Cardiac muscle cell (in vitro differentiated cells and primary cell): ENCODE results near the gene GPC5. TPM values are rescaled to one million over a fixed set of nuclear protein-coding genes. Genes with fewer than 3 reads are reported as not detected.
"Not testable (repeated sequence)": the region's sequence is repeated elsewhere in the genome, so short reads cannot be mapped to it uniquely, and the experiment has no call there.

Experiments
- DNase-seq, 2 donors: peaks; one replicate each; pipeline versions ENCODE4 v3.0.0 to v3.0.0-alpha.2; 2010 to 2017; ENCODE audit warnings: low read depth in 1 of 2, low spot score in 1 of 2
- H3K27ac ChIP-seq: fragments of 200-600 bp; sonication (generic); 2 replicates; pipeline ENCODE4 v1.5.1; 2016
- H3K27me3 ChIP-seq: fragments of 200-600 bp; sonication (generic); 2 replicates; pipeline ENCODE4 v1.6.0; 2016; ENCODE audit warnings: control low read depth
- H3K36me3 ChIP-seq: fragments of 200-600 bp; sonication (generic); 2 replicates; pipeline ENCODE4 v1.5.1; 2016; ENCODE audit warnings: control low read depth
- H3K4me1 ChIP-seq: fragments of 200-600 bp; sonication (generic); 2 replicates; pipeline ENCODE4 v1.8.1; 2017; ENCODE audit warnings: low read depth, mild to moderate bottlenecking, mixed run types
- H3K4me3 ChIP-seq: fragments of 200-600 bp; sonication (generic); 2 replicates; pipeline ENCODE4 v1.5.1; 2016; ENCODE audit warnings: mild to moderate bottlenecking
- H3K9me3 ChIP-seq: fragments of 200-600 bp; sonication (generic); 2 replicates; pipeline ENCODE4 v1.5.1; 2017; ENCODE audit warnings: low read depth, mild to moderate bottlenecking, control low read depth
- polyA plus RNA-seq: library from polyadenylated mRNA; unstranded; fragments of >200 nt; fragmentation: Nextera tagmentation; extraction: Ambion mirVana; gene quantifications from 2 replicates; pipeline ENCODE4 v1.2.1, GENCODE V29; 2016
- total RNA-seq: library from RNA; depleted of rRNA; stranded (reverse); fragments of >200 nt; gene quantifications from 2 replicates; pipeline ENCODE4 v1.2.3, GENCODE V29; 2016
- TF ChIP-seq, protein P1 (sequence below): IDR thresholded peaks from 2 replicates; pipeline ENCODE4 v1.5.1; 2012; ENCODE audit warnings: low read depth, mild to moderate bottlenecking, low read length

Gene GPC5
- total and polyA plus RNA-seq, 2 experiments from 2014 or later, result 0.97 to 3.3 TPM

DNA sequence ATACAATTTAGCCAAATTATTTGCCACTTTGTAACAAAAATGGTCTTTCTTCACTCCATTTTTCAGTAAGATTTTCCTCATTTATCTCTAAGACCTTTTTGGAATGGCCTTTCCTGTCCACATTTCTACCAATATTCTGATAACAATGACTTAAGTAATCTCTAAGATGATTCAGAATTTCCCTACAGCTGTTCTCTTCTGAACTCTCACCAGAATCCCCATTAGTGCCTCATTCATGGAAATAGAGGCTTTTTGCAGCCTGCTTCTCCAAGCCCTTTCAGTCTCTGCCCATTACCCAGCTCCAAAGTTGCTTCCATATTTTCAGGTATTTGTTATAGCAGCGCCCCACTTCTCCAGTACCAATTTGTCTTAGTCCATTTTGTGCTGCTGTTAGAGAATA is 867.0 kb downstream of the GPC5 start:
- TF ChIP-seq, protein P1, sequence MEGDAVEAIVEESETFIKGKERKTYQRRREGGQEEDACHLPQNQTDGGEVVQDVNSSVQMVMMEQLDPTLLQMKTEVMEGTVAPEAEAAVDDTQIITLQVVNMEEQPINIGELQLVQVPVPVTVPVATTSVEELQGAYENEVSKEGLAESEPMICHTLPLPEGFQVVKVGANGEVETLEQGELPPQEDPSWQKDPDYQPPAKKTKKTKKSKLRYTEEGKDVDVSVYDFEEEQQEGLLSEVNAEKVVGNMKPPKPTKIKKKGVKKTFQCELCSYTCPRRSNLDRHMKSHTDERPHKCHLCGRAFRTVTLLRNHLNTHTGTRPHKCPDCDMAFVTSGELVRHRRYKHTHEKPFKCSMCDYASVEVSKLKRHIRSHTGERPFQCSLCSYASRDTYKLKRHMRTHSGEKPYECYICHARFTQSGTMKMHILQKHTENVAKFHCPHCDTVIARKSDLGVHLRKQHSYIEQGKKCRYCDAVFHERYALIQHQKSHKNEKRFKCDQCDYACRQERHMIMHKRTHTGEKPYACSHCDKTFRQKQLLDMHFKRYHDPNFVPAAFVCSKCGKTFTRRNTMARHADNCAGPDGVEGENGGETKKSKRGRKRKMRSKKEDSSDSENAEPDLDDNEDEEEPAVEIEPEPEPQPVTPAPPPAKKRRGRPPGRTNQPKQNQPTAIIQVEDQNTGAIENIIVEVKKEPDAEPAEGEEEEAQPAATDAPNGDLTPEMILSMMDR, result no peak
- Histone ChIP-seq H3K9me3 (no peaks in the 10 kb centered on the region), H3K4me3 (no peak overlapping the region), H3K4me1 (no peaks in the 10 kb centered on the region), H3K27ac (no peak overlapping the region), H3K36me3 (no peaks in the 10 kb centered on the region), H3K27me3 (no peaks in the 10 kb centered on the region)
- DNase-seq, result peak in 1 of 2 donors; percentile 85

DNA sequence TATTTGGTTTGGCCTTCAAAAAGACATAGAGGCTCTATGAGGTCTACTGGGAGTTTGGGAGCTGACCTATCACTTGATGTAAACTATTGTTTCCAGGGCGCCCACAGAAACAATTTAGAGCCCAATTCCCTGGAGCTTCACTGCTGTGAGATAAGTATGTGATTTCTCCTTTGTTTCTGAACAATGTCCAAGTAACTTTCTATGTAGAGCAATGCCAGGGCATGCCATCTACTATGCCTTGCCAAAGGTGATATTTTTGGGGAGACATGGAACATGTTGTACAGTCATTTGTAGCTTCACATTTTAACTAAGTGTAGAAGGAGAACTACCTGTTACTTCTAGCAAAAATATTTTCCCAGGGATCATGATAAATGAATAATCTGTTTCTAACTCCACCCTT is 872.6 kb downstream of the GPC5 start:
- Histone ChIP-seq H3K27ac (no peak overlapping the region), H3K9me3 (no peaks in the 10 kb centered on the region), H3K4me1 (no peaks in the 10 kb centered on the region), H3K27me3 (no peaks in the 10 kb centered on the region), H3K4me3 (no peak overlapping the region), H3K36me3 (no peaks in the 10 kb centered on the region)
- DNase-seq, result peak in 1 of 2 donors; percentile 30
- TF ChIP-seq, protein P1, result no peak

DNA sequence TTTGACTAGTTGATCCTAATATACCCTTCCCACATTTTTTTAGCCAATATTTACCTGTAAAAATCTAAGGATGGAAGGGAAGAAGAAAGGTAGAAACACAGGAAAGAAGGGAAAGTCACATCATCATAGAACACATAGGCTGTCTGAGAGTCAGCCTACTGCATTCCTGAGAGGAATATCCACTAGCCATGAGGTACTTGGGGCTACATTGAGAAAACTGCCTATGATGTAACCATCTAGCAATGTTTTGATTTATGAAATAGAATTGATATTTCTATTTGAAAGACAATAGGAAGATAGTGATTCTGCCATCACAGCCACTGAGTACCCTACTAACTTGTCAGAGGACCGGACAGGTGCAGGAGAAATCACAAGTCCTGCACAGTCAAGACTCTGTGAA is 873.8 kb downstream of the GPC5 start:
- no peak for DNase-seq
- Histone ChIP-seq H3K9me3 (no peaks in the 10 kb centered on the region), H3K27me3 (no peaks in the 10 kb centered on the region), H3K4me1 (no peaks in the 10 kb centered on the region), H3K4me3 (no peak overlapping the region), H3K27ac (no peak overlapping the region), H3K36me3 (no peaks in the 10 kb centered on the region)
- TF ChIP-seq, protein P1, result no peak

DNA sequence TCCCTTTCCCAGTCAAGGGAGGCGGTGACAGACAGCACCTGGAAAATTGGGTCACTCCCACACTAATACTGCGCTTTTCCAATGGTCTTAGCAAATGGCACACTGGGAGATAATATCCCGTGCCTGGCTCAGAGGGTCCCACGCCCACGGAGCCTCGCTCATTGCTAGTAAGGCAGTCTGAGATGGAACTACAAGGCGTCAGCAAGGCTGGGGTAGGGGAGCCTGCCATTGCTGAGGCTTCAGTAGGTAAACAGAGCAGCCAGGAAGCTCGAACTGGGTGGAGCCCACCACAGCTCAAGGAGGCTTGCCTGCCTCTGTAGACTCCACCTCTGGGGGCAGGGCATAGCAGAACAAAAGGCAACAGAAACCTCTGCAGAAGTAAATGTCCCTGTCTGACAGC is 882.6 kb downstream of the GPC5 start:
- DNase-seq, H3K27me3 ChIP-seq, H3K27ac ChIP-seq, H3K4me1 ChIP-seq, H3K4me3 ChIP-seq, H3K36me3 ChIP-seq, H3K9me3 ChIP-seq: not testable (repeated sequence)

DNA sequence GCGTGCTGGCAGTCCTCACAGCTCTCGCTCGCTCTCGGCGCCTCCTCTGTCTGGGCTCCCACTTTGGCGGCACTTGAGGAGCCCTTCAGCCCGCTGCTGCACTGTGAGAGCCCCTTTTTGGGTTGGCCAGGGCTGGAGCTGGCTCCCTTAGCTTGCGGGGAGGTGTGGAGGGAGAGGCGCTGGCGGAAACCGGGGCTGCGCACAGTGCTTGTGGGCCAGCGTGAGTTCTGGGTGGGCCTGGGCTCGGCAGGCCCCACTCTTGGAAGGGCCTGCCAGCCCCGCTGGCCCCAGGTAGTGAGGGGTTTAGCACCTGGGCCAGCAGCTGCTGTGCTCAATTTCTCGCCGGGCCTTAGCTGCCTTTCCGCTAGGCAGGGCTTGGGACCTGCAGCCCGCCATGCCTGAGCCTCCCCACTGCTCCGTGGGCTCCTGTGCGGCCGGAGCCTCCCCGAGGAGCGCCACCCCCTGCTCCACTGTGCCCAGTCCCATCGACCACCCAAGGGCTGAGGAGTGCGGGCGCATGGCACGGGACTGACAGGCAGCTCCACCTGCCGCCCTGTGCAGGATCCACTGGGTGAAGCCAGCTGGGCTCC is 892.4 kb downstream of the GPC5 start:
- not testable (repeated sequence) for DNase-seq, H3K27ac ChIP-seq, H3K4me1 ChIP-seq, H3K27me3 ChIP-seq, H3K36me3 ChIP-seq, H3K4me3 ChIP-seq, H3K9me3 ChIP-seq

DNA sequence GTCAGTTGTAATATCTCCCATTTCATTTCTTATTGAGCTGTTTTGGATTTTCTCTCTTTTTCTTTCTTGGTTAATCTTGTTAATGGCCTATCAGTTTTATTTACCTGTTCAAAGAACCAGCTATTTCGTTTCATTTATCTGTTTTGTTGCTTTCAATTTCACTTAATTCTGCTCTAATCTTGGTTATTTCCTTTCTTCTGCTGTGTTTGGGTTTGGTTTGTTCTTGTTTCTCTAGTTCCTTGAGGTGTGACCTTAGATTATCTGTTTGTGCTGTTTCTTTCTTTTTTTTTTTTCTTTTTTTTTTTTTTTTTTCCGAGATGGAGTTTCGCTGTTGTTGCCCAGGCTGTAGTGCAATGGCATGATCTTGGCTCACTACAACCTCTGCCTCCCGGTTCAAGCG is 896.1 kb downstream of the GPC5 start:
- not testable (repeated sequence) for H3K4me1 ChIP-seq, DNase-seq, H3K27me3 ChIP-seq, H3K4me3 ChIP-seq, H3K27ac ChIP-seq, H3K36me3 ChIP-seq, H3K9me3 ChIP-seq

DNA sequence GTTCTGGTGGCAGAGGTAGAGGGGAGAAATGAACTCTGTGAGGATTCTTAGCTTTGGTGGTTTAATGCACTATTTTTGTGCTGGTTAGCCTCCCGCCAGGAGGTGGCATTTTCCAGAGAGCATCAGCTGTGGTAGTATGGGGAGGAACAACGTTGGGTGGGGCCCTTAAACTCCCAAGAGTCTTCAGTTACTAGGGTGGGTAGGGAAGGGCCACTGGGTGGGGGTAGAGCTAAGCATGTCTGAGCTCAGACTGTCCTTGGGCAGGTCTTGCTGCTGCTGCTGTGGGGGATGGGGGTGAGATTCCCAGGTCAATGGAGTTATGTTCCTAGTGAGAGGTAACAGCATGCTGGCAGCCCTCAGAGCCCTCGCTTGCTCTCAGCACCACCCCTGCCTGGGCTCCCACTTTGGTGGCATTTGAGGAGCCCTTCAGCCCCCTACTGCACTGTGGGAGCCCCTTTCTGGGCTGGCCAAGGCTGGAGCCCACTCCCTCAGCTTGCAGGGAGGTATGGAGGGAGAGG is 897.8 kb downstream of the GPC5 start:
- H3K4me3 ChIP-seq, H3K36me3 ChIP-seq, DNase-seq, H3K9me3 ChIP-seq, H3K4me1 ChIP-seq, H3K27ac ChIP-seq, H3K27me3 ChIP-seq: not testable (repeated sequence)
